Glutamatergic neuron (in vitro differentiated cells): ENCODE data around the gene MED1. TPM values are rescaled to one million over a fixed set of nuclear protein-coding genes. Genes with fewer than 3 reads are reported as not detected.
"Not testable (repeated sequence)": the region's sequence is repeated elsewhere in the genome, so short reads cannot be mapped to it uniquely, and the experiment has no call there.

Experiments used
- DNase-seq: peaks from one replicate; pipeline ENCODE4 v3.0.0; 2022
- H3K27ac Mint-ChIP-seq: one replicate; pipeline ENCODE4 v1.8.0; 2020; ENCODE audit warnings: mild to moderate bottlenecking, mixed read lengths, inconsistent platforms; ENCODE audit not compliant: unreplicated experiment
- H3K27me3 Mint-ChIP-seq: one replicate; pipeline ENCODE4 v1.8.0; 2020; ENCODE audit warnings: mild to moderate bottlenecking, moderate library complexity, mixed read lengths, inconsistent platforms; ENCODE audit not compliant: unreplicated experiment
- H3K36me3 Mint-ChIP-seq: one replicate; pipeline ENCODE4 v1.8.0; 2020; ENCODE audit warnings: mild to moderate bottlenecking, mixed read lengths, inconsistent platforms; ENCODE audit not compliant: unreplicated experiment
- H3K4me1 Mint-ChIP-seq: one replicate; pipeline ENCODE4 v1.8.0; 2020; ENCODE audit warnings: mild to moderate bottlenecking, low read depth, mixed read lengths, inconsistent platforms; ENCODE audit not compliant: unreplicated experiment
- H3K4me3 Mint-ChIP-seq: one replicate; pipeline ENCODE4 v1.8.0; 2020; ENCODE audit warnings: mild to moderate bottlenecking, mixed read lengths, inconsistent platforms; ENCODE audit not compliant: unreplicated experiment
- H3K9me3 Mint-ChIP-seq: one replicate; pipeline ENCODE4 v1.8.0; 2020; ENCODE audit warnings: mild to moderate bottlenecking, moderate library complexity, mixed read lengths, inconsistent platforms; ENCODE audit not compliant: unreplicated experiment
- total RNA-seq: library from RNA; stranded (reverse); fragmentation: NEBNext Ultra II Directional; extraction: Animal tissue kit (Norgen Biotek cat#: 25700); gene quantifications from one replicate; pipeline ENCODE4 v1.2.1, GENCODE V29; 2021; ENCODE audit not compliant: unreplicated experiment
- TF ChIP-seq, protein P1 (sequence below): fragments of 200-600 bp; sonication (generic); IDR thresholded peaks from one replicate; pipeline ENCODE4 v1.5.0; 2021; ENCODE audit not compliant: partially characterized antibody, unreplicated experiment

The MED1 gene
- total RNA-seq, 1 donor from 2014 or later: 46.0 TPM

- TF ChIP-seq, protein P1, sequence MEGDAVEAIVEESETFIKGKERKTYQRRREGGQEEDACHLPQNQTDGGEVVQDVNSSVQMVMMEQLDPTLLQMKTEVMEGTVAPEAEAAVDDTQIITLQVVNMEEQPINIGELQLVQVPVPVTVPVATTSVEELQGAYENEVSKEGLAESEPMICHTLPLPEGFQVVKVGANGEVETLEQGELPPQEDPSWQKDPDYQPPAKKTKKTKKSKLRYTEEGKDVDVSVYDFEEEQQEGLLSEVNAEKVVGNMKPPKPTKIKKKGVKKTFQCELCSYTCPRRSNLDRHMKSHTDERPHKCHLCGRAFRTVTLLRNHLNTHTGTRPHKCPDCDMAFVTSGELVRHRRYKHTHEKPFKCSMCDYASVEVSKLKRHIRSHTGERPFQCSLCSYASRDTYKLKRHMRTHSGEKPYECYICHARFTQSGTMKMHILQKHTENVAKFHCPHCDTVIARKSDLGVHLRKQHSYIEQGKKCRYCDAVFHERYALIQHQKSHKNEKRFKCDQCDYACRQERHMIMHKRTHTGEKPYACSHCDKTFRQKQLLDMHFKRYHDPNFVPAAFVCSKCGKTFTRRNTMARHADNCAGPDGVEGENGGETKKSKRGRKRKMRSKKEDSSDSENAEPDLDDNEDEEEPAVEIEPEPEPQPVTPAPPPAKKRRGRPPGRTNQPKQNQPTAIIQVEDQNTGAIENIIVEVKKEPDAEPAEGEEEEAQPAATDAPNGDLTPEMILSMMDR: no peak
- no peak overlapping the region for H3K27ac Mint-ChIP-seq
- H3K4me3 Mint-ChIP-seq: no peak overlapping the region
- H3K4me1 Mint-ChIP-seq: no peaks in the 10 kb centered on the region
- no peaks in the 10 kb centered on the region for H3K36me3 Mint-ChIP-seq
- no peak for DNase-seq
- no peaks in the 10 kb centered on the region for H3K27me3 Mint-ChIP-seq
- peaks cover 1% of the 10 kb centered on the region for H3K9me3 Mint-ChIP-seq
Observed at GRCh38 chr17:39485555-39485954, 34.5 kb upstream of the MED1 start.

GRCh38 chr17:39484178-39484577 is 33.1 kb upstream of the MED1 start:
- Mint-ChIP-seq H3K4me3 (no peak overlapping the region), H3K9me3 (peaks cover 2% of the 10 kb centered on the region), H3K36me3 (no peaks in the 10 kb centered on the region), H3K27ac (no peak overlapping the region), H3K27me3 (peaks cover 2% of the 10 kb centered on the region), H3K4me1 (no peaks in the 10 kb centered on the region)
- no peak for DNase-seq
- TF ChIP-seq, protein P1: no peak

DNA sequence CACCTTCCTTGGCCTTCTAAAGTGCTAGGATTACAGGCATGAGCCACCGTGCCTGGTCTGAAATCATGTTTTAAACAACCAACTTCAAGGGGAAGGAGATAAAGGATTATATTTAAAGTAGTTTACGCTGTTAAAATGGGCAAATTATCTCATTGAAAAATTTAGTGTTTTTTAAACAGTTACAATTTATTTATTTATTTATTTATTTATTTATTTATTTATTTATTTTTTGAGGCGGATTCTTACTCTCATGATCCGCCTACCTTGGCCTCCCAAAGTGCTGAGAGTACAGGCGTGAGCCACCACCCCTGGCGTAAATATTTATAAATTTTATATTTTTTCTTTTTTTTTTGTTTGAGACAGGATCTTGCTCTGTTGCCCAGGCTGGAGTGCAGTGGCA is 32.4 kb upstream of the MED1 start:
- peaks cover 2% of the 10 kb centered on the region for H3K9me3 Mint-ChIP-seq
- H3K27me3 Mint-ChIP-seq: peaks cover 2% of the 10 kb centered on the region
- DNase-seq: no peak
- H3K27ac Mint-ChIP-seq: no peak overlapping the region
- H3K4me3 Mint-ChIP-seq: no peak overlapping the region
- no peaks in the 10 kb centered on the region for H3K36me3 Mint-ChIP-seq
- TF ChIP-seq, protein P1: no peak
- H3K4me1 Mint-ChIP-seq: no peaks in the 10 kb centered on the region

- not testable (repeated sequence) for H3K27me3 Mint-ChIP-seq, H3K9me3 Mint-ChIP-seq, H3K27ac Mint-ChIP-seq, DNase-seq, H3K4me1 Mint-ChIP-seq, H3K4me3 Mint-ChIP-seq, H3K36me3 Mint-ChIP-seq
Observed at GRCh38 chr17:39479631-39480030, 28.6 kb upstream of the MED1 start.

- H3K4me1 Mint-ChIP-seq: no peaks in the 10 kb centered on the region
- no peak overlapping the region for H3K27ac Mint-ChIP-seq
- no peak overlapping the region for H3K4me3 Mint-ChIP-seq
- no peaks in the 10 kb centered on the region for H3K27me3 Mint-ChIP-seq
- H3K9me3 Mint-ChIP-seq: no peaks in the 10 kb centered on the region
- no peak for DNase-seq
- TF ChIP-seq, protein P1: no peak
- H3K36me3 Mint-ChIP-seq: no peaks in the 10 kb centered on the region
Observed at GRCh38 chr17:39473310-39473709, 22.2 kb upstream of the MED1 start.

- not testable (repeated sequence) for H3K9me3 Mint-ChIP-seq, H3K27ac Mint-ChIP-seq, H3K4me3 Mint-ChIP-seq, H3K27me3 Mint-ChIP-seq, H3K36me3 Mint-ChIP-seq, DNase-seq, H3K4me1 Mint-ChIP-seq
Observed at GRCh38 chr17:39468610-39469009, 17.5 kb upstream of the MED1 start.

DNA sequence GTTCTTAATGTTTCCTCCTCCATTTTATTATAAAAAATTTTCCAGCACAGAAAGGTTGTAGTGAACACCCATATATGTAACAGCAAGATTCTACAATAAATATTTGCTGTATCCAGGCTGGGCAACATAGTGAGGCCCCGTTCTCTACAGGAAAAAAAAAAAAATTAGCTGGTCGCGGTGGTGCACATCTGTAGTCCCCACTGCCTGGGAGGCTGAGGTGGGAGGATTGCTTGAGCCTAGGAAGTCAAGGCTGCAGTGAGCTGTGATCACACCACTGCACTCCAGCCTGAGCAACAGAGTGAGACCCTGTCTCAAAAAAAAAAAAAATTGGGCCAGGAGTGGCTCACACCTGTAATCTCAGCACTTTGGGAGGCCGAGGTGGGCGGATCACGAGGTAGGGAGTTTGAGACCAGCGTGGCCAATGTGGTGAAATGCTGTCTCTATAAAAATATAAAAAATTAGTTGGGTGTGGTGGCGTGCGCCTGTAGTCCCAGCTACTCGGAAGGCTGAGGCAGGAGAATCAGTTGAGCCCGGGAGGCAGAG is 13.6 kb upstream of the MED1 start:
- H3K27me3 Mint-ChIP-seq, H3K9me3 Mint-ChIP-seq, DNase-seq, H3K36me3 Mint-ChIP-seq, H3K27ac Mint-ChIP-seq: not testable (repeated sequence)
- H3K4me3 Mint-ChIP-seq: peak overlapping the region; percentile 95
- H3K4me1 Mint-ChIP-seq: peaks cover 10% of the 10 kb centered on the region
